Esophagus squamous epithelium (tissue), 4 donors: ENCODE results near the gene SPEF2.

Source experiments
- CTCF ChIP-seq, 6 experiments: fragments of 450-650 bp in 4 of 6; fragments of 200-600 bp in 2 of 6; sonication (generic) in 2 of 6; IDR thresholded peaks; one replicate each; pipeline ENCODE4 v1.5.1; 2016 to 2019; ENCODE audit warnings: antibody characterized with exemption in 6 of 6, mild to moderate bottlenecking in 4 of 6, moderate library complexity in 4 of 6
- POLR2A ChIP-seq, 4 donors: fragments of 450-650 bp; IDR thresholded peaks; one replicate each; pipeline ENCODE4 v1.6.1; 2017; ENCODE audit warnings: antibody characterized with exemption in 4 of 4, mild to moderate bottlenecking in 4 of 4, moderate library complexity in 3 of 4

- TF ChIP-seq CTCF (IDR thresholded peaks at IDR 0.05) (no peak), POLR2A (IDR thresholded peaks at IDR 0.05) (no peak)
These were observed 220.8 kb downstream of the SPEF2 start for GRCh38 chr5:35838370-35839042.
